ENCODE data around the gene PTOV1.

DNA sequence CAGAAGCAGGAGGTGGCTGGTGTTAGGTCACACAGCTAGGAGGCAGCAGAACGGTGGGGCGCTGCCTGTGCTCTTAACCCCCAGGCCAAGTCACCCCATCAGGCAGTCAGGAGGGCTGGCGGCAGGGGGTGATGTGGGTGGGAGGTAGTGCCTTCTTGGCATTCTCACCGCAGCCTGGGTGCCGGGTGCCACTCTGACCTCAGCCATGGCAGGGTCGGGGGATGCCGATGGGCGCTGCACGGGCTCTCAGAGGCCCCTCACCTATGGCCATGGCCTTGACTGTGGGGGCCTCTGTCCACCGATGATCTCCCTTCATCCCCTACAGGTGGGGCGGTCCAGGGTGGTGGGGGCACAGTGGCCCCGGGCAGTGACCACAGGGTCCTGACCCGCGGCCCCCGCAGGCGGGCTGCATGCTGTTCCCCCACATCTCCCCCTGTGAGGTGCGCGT is 5.6 kb downstream of the PTOV1 start:
- TF ChIP-seq, protein P1, sequence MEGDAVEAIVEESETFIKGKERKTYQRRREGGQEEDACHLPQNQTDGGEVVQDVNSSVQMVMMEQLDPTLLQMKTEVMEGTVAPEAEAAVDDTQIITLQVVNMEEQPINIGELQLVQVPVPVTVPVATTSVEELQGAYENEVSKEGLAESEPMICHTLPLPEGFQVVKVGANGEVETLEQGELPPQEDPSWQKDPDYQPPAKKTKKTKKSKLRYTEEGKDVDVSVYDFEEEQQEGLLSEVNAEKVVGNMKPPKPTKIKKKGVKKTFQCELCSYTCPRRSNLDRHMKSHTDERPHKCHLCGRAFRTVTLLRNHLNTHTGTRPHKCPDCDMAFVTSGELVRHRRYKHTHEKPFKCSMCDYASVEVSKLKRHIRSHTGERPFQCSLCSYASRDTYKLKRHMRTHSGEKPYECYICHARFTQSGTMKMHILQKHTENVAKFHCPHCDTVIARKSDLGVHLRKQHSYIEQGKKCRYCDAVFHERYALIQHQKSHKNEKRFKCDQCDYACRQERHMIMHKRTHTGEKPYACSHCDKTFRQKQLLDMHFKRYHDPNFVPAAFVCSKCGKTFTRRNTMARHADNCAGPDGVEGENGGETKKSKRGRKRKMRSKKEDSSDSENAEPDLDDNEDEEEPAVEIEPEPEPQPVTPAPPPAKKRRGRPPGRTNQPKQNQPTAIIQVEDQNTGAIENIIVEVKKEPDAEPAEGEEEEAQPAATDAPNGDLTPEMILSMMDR (conservative IDR thresholded peaks at IDR 0.05 in 1 of 2, IDR thresholded peaks at IDR 0.05 in 1 of 2; ENCODE audit: extremely low read depth in 1 of 2, insufficient read depth in 1 of 2, low read depth in 1 of 2, low read length in 2 of 2), result no peak
- no peak for TF ChIP-seq EZH2 (IDR thresholded peaks at IDR 0.05; ENCODE audit: borderline replicate concordance, low read length)

All from mammary epithelial cell (primary cell).